Stimulated activated CD4-positive, alpha-beta T cell treated with anti-CD3 and anti-CD28 coated beads, Interleukin-2, amount 100 ng/mL, for 48 hours (primary cell): ENCODE measurements around the gene ZNF785.
A peak's percentile ranks its signal among the peaks of the same experiment; 100 is the strongest.
"Not testable (repeated sequence)": the region's sequence is repeated elsewhere in the genome, so short reads cannot be mapped to it uniquely, and the experiment has no call there.

Experiments used
- DNase-seq, 2 donors: peaks; one replicate each; pipeline ENCODE4 v3.0.0-alpha.2; 2020

ZNF785 gene

GRCh38 chr16:30561089-30561816 lies 24.2 kb downstream of the ZNF785 start:
- DNase-seq, result no peak

- no peak for DNase-seq
Observed at GRCh38 chr16:30559690-30560089, 25.8 kb downstream of the ZNF785 start.

- DNase-seq, result no peak
Observed at GRCh38 chr16:30558789-30559377, 26.6 kb downstream of the ZNF785 start.

GRCh38 chr16:30557957-30558788 lies 27.3 kb downstream of the ZNF785 start, which contains the start of gene ZNF764:
Gene ZNF764, minus strand, starts transcription at chr16:30558374. Its CDS starts 192 bp downstream, at chr16:30558182.
- DNase-seq, result peak; percentile 95 to 96

GRCh38 chr16:30557707-30557956 lies 27.9 kb downstream of the ZNF785 start:
- no peak for DNase-seq

- DNase-seq, result no peak
Observed at GRCh38 chr16:30556125-30556473, 29.4 kb downstream of the ZNF785 start.

GRCh38 chr16:30555315-30556124 lies 30.0 kb downstream of the ZNF785 start:
- no peak for DNase-seq

- no peak for DNase-seq
Observed at GRCh38 chr16:30554557-30555314, 30.8 kb downstream of the ZNF785 start.

- DNase-seq, result no peak
Observed at GRCh38 chr16:30553393-30553899, 32.1 kb downstream of the ZNF785 start.

GRCh38 chr16:30552956-30553355 lies 32.5 kb downstream of the ZNF785 start:
- DNase-seq, result no peak

- DNase-seq, result peak; percentile 50 to 51
Observed at GRCh38 chr16:30551781-30552180, 33.7 kb downstream of the ZNF785 start.

- no peak for DNase-seq
Observed at GRCh38 chr16:30548416-30549253, 36.9 kb downstream of the ZNF785 start.

- no peak for DNase-seq
Observed at GRCh38 chr16:30546115-30546514, 39.4 kb downstream of the ZNF785 start.

- DNase-seq, result no peak
Observed at GRCh38 chr16:30543067-30543466, 42.4 kb downstream of the ZNF785 start.

- no peak for DNase-seq
Observed at GRCh38 chr16:30541502-30542329, 43.8 kb downstream of the ZNF785 start.

- DNase-seq, result not testable (repeated sequence)
Observed at GRCh38 chr16:30540916-30541464, 44.5 kb downstream of the ZNF785 start.

GRCh38 chr16:30539986-30540526 lies 45.4 kb downstream of the ZNF785 start:
- not testable (repeated sequence) for DNase-seq

- no peak for DNase-seq
Observed at GRCh38 chr16:30539000-30539964, 46.2 kb downstream of the ZNF785 start.
